Caco-2 (cell line): ENCODE data around the gene SLC16A10. TPM values are rescaled to one million over a fixed set of nuclear protein-coding genes. Genes with fewer than 3 reads are reported as not detected.

ENCODE experiments used
- BruUV-seq: library from RNA; stranded (reverse); fragments of 400-500 nt; replicated peaks from 2 replicates; lab custom pipeline; 2021; lab: Mats Ljungman, UMichigan
- CTCF ChIA-PET: fragments of 300-600 bp; sonication (Branson Sonifier 250); formaldehyde crosslinking; loops from one replicate; lab custom pipeline; 2022; ENCODE audit warnings: antibody characterized with exemption; lab: Charles Lee
- POLR2A ChIA-PET: fragments of 300-600 bp; sonication (Branson Sonifier 250); formaldehyde crosslinking; loops from one replicate; lab custom pipeline; 2022; ENCODE audit warnings: antibody characterized with exemption; lab: Charles Lee
- DNase-seq, 2 experiments: peaks; one replicate each; pipeline versions ENCODE4 v3.0.0 to v3.0.0-alpha.2; 2020 to 2022
- H3K27me3 ChIP-seq: replicated peaks from 2 replicates; pipeline ENCODE4 v1.6.0; 2011; ENCODE audit warnings: low read length; ENCODE audit not compliant: control insufficient read depth, insufficient read depth
- H3K36me3 ChIP-seq: 2 replicates; pipeline ENCODE4 v1.5.1; 2011; ENCODE audit warnings: low read length; ENCODE audit not compliant: control insufficient read depth, insufficient read depth
- H3K4me1 ChIP-seq: fragments of 250-450 bp; sonication (Bioruptor Pico); 2 replicates; pipeline ENCODE4 v1.5.1; 2020; ENCODE audit warnings: mild to moderate bottlenecking
- H3K4me3 ChIP-seq: 2 replicates; pipeline ENCODE4 v1.5.1; 2011; ENCODE audit warnings: low read depth, mild to moderate bottlenecking, control low read depth, low read length
- H3K9me3 ChIP-seq: fragments of 250-450 bp; sonication (Bioruptor Pico); 2 replicates; pipeline ENCODE4 v1.5.1; 2020; ENCODE audit warnings: mild to moderate bottlenecking, moderate library complexity
- H3K27ac Mint-ChIP-seq: one replicate; pipeline ENCODE4 v1.8.0; 2022; ENCODE audit warnings: mixed read lengths; ENCODE audit not compliant: unreplicated experiment
- H3K27me3 Mint-ChIP-seq: one replicate; pipeline ENCODE4 v1.8.0; 2022; ENCODE audit warnings: mixed read lengths; ENCODE audit not compliant: insufficient read depth, unreplicated experiment
- H3K36me3 Mint-ChIP-seq: one replicate; pipeline ENCODE4 v1.8.0; 2022; ENCODE audit warnings: mild to moderate bottlenecking, mixed read lengths; ENCODE audit not compliant: insufficient read depth, unreplicated experiment
- H3K4me1 Mint-ChIP-seq: one replicate; pipeline ENCODE4 v1.8.0; 2022; ENCODE audit warnings: low read depth, mixed read lengths; ENCODE audit not compliant: unreplicated experiment
- H3K4me3 Mint-ChIP-seq: one replicate; pipeline ENCODE4 v1.8.0; 2022; ENCODE audit warnings: mild to moderate bottlenecking, moderate library complexity, mixed read lengths; ENCODE audit not compliant: unreplicated experiment
- H3K9me3 Mint-ChIP-seq: one replicate; pipeline ENCODE4 v1.8.0; 2022; ENCODE audit warnings: mixed read lengths; ENCODE audit not compliant: unreplicated experiment
- CTCF ChIP-seq, 2 experiments: fragments of 200-600 bp in 1 of 2; IDR thresholded peaks; 1 replicate in 1 of 2; 2 replicates in 1 of 2; pipeline versions ENCODE4 v1.5.1 to v1.8.0; 2011 to 2022; ENCODE audit warnings: antibody characterized with exemption in 1 of 2, control low read depth in 1 of 2, inconsistent platforms in 1 of 2, low read depth in 1 of 2, low read length in 1 of 2, mild to moderate bottlenecking in 1 of 2, moderate library complexity in 1 of 2; ENCODE audit not compliant: insufficient read depth in 1 of 2, severe bottlenecking in 1 of 2, unreplicated experiment in 1 of 2
- intact Hi-C: fragments of 100-400 bp; cut with micrococcal nuclease; formaldehyde crosslinking; loops from one replicate; pipeline ENCODE4 v1.10.0; 2022; ENCODE audit not compliant: unreplicated experiment
- total RNA-seq: library from RNA; stranded (reverse); gene quantifications from 2 replicates; pipeline ENCODE4 v1.2.3, GENCODE V29; 2022

The SLC16A10 gene
- total RNA-seq, 1 experiment from 2014 or later, result 14.2 TPM

DNA sequence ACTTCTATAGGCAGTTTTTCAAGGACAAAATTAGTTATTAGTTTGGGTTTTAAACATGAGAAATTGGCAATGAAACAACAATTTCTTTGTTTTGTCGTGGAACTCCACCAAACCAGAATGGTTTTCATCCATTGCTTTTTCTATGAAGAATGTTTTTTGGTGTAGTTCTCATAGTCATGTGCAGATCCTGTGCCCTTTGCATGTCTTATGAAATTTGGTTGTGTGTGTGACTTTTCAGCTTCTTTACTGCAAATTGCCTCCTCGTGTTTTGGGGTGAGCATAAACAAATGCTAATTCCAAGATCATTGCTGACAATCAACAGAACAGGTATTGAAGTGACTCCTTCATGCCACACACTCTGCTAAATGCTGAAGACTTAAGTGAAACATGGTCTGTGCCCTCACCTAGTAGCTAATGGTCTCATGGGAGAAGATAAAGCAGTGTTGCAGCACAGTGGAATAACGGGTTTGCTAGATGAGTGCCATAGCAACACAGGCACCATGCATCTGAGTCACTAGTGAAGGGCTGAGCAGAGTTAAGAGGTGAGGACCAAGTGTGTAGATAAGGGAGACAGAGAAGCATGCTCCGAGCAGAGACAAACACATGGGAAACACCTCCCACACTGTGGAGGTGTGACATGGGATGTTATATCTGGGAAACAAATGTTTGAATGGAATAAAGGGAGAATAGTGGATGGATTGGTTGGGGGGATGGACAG, 120.0 kb downstream of the SLC16A10 start:
- Mint-ChIP-seq H3K4me3 (no peak overlapping the region), H3K4me1 (no peaks in the 10 kb centered on the region), H3K36me3 (no peaks in the 10 kb centered on the region), H3K9me3 (no peaks in the 10 kb centered on the region), H3K27ac (no peak overlapping the region), H3K27me3 (no peaks in the 10 kb centered on the region)
- intact Hi-C loops, result loop anchor here (10.0 kb wide), 1 partner anchor 122 kb away; the partner anchor contains the start of gene SLC16A10
- peak in 1 of 2 experiments; percentile 14 for DNase-seq
- H3K4me3 ChIP-seq, result no peak overlapping the region
- H3K9me3 ChIP-seq, result no peaks in the 10 kb centered on the region
- no TSS peak for BruUV-seq
- CTCF ChIA-PET, result no interaction called here
- no peaks in the 10 kb centered on the region for H3K36me3 ChIP-seq
- H3K27me3 ChIP-seq, result no peaks in the 10 kb centered on the region
- POLR2A ChIA-PET, result no interaction called here
- H3K4me1 ChIP-seq, result no peaks in the 10 kb centered on the region
- no peak for TF ChIP-seq CTCF (IDR thresholded peaks at IDR 0.05; ENCODE audit: insufficient read depth in 1 of 2, low read depth in 1 of 2, low read length in 1 of 2, severe bottlenecking in 1 of 2, unreplicated experiment in 1 of 2)

- intact Hi-C loops, result loop anchor here (10.0 kb wide), 1 partner anchor 124 kb away; the partner anchor contains the start of gene SLC16A10
- ChIA-PET POLR2A (no interaction called here), CTCF (interaction anchor here (0.6 to 2.3 kb wide), 3 partner anchors 152 to 197 kb away, joined by 3 to 18 read pairs (median 8); no protein-coding TSS in a partner anchor)
- DNase-seq, result no peak
- no peaks in the 10 kb centered on the region for H3K9me3 Mint-ChIP-seq
- H3K27ac Mint-ChIP-seq, result no peak overlapping the region
- no peaks in the 10 kb centered on the region for H3K4me1 Mint-ChIP-seq
- no peaks in the 10 kb centered on the region for H3K9me3 ChIP-seq
- no peak overlapping the region for H3K4me3 Mint-ChIP-seq
- no peaks in the 10 kb centered on the region for H3K36me3 ChIP-seq
- no peaks in the 10 kb centered on the region for H3K36me3 Mint-ChIP-seq
- H3K4me1 ChIP-seq, result no peaks in the 10 kb centered on the region
- TF ChIP-seq CTCF (IDR thresholded peaks at IDR 0.05; ENCODE audit: insufficient read depth in 1 of 2, low read depth in 1 of 2, low read length in 1 of 2, severe bottlenecking in 1 of 2, unreplicated experiment in 1 of 2), result no peak
- no peaks in the 10 kb centered on the region for H3K27me3 ChIP-seq
- H3K27me3 Mint-ChIP-seq, result no peaks in the 10 kb centered on the region
- BruUV-seq, result no TSS peak
- H3K4me3 ChIP-seq, result no peak overlapping the region
These were observed 121.6 kb downstream of the SLC16A10 start for GRCh38 chr6:111208933-111209332.

DNA sequence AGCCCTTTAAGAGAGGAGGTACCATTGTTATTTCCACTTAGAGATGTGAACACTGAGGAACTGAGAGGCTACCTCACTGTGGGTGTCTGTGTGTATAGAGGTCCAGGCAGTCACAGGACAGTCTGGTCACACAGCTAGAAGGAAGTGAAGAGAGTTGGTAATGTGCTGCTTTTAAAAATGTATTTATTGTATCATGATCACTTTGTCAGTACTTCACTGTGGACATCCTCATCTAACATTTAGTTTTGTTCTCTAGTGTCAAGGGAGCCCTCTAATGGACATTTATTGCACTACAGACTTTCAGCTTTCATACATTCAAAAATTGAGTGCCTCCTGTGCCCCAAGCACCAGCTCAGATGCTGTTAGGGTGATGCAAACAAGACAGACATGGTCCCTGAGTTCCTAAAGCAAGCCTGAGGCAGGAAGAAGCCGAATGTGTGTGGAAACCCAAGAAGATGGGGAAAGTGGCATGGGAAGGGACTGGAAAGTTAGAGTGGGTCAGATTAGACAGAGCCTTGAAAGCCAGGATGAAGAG, 123.0 kb downstream of the SLC16A10 start:
- H3K36me3 Mint-ChIP-seq, result no peaks in the 10 kb centered on the region
- peak in 1 of 2 experiments; percentile 65 for DNase-seq
- no peak overlapping the region for H3K4me3 Mint-ChIP-seq
- H3K4me3 ChIP-seq, result no peak overlapping the region
- no peak overlapping the region for H3K27ac Mint-ChIP-seq
- H3K9me3 ChIP-seq, result no peaks in the 10 kb centered on the region
- POLR2A ChIA-PET, result no interaction called here
- H3K9me3 Mint-ChIP-seq, result no peaks in the 10 kb centered on the region
- intact Hi-C loops, result loop anchor here (1.0 to 2.0 kb wide), 4 partner anchors 47 to 682 kb away; no protein-coding TSS in a partner anchor
- peak; percentile 60 to 77 for TF ChIP-seq CTCF (IDR thresholded peaks at IDR 0.05; ENCODE audit: insufficient read depth in 1 of 2, low read depth in 1 of 2, low read length in 1 of 2, severe bottlenecking in 1 of 2, unreplicated experiment in 1 of 2)
- BruUV-seq, result no TSS peak
- H3K4me1 ChIP-seq, result no peaks in the 10 kb centered on the region
- H3K36me3 ChIP-seq, result no peaks in the 10 kb centered on the region
- H3K27me3 ChIP-seq, result no peaks in the 10 kb centered on the region
- no peaks in the 10 kb centered on the region for H3K27me3 Mint-ChIP-seq
- CTCF ChIA-PET, result interaction anchor here (0.8 to 2.3 kb wide), 7 partner anchors 28 to 201 kb away, joined by 3 to 18 read pairs (median 3); no protein-coding TSS in a partner anchor
- H3K4me1 Mint-ChIP-seq, result no peaks in the 10 kb centered on the region
